ENCODE results near the gene IQCN. TPM values are rescaled to one million over a fixed set of nuclear protein-coding genes. Genes with fewer than 3 reads are reported as not detected.
A peak's percentile ranks its signal among the peaks of the same experiment; 100 is the strongest.

The IQCN gene
- total RNA-seq, 2 experiments from 2014 or later, result 0.19 TPM; not detected in 1

DNA sequence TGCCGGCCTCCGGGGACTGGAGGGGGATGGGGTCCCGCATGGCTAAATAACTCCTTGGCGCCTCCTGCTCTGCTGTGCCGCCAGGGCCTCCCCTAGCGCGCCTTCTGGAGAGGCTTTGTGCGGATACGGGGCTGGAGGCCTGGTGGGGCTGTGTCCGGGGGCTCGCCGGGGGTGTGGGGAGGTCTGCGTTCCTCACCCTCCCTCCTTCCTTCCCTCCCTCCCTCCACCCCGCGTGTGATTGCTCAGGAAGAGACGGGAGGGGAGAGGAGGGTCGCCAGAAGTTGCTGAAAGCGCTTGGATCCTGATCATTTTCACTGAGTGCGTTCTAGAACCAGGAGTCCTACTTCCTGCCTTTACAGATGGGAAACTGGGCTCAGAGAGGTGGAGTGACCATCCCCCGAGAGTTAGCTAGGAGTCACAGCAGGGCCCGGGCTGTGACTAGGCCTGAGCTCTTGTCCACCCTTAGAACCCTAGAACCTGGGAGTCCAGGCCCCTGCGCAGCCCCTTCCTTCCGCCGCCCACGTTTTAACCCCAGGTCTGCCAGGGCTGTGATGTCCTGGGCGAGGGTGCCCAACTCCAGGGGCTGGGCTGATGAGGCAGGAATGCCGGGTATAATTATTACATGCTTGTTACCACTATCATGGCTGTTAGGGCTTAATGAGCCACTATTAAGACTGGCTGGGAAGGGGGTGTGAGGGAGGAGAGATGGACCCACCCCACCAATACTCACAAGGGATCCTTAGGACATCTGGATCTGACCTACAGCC, 8.0 kb upstream of the IQCN start:
- H3K27me3 Mint-ChIP-seq (ENCODE audit: low read depth), result no peaks in the 10 kb centered on the region
- H3K27ac Mint-ChIP-seq, result peak overlapping the region; percentile 93
- peaks cover 18% of the 10 kb centered on the region for H3K36me3 Mint-ChIP-seq (ENCODE audit: low read depth)
- CTCF ChIA-PET, result interaction anchor here (0.8 to 7.0 kb wide), 7 partner anchors 9 to 169 kb away, joined by 3 to 240 read pairs (median 82); partner anchors contain the start of gene LSM4
- peaks cover 51% of the 10 kb centered on the region for H3K4me1 Mint-ChIP-seq (ENCODE audit: low read depth)
- intact Hi-C loops (cut with micrococcal nuclease), result loop anchor here (1.0 to 10.0 kb wide), 2 partner anchors 8 to 553 kb away; partner anchors contain the start of gene UPF1
- H3K4me3 Mint-ChIP-seq, result peak overlapping the region; percentile 87
- no peaks in the 10 kb centered on the region for H3K9me3 Mint-ChIP-seq
- peak; percentile 46 for DNase-seq

DNA sequence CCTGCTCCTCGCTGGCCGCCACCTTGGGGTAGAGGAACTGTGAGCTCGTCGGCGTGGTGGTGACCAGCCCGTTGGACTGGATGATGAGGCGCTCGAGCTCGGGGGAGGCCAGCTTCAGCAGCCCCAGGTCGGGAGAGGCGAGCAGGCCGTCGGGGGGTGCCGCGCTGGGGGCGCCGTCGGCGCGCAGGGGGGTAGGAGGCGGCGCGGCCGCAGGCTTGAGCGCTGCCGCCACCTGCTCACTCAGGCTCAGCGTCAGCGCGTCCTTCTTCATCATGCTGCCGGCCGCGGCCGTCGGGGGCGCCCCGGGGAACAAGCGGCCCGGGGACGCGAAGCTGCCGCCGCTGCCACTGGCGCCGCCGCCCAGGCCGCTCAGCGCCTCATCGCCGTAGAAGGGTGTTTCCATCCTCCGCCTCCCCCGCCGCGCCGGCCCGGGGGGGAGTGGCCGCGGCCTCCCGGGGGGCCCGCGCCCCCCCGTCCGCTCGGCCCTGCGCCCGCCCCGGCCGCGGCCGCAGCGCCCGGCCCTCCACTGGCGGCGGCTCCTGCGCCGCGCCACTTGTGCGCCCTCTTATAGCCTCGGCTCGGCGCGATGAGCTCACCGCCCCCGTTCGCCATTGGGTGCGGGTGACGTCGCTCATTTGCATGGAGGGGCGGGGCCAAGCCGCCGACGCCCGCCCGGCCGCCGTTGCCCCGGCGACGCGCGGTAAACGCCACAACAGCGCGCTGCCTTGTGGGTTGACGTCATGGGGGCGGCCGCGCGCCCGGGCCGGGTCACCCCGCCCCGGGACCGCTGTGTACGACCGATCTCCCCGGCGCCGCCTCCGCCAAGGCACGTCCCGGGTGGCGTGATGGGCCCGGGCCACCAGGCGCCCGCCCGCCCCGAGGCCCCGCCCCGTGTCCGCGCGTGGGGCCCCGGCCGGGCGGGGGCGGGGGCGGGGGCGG, 7.1 kb upstream of the IQCN start, which contains the start of gene JUND:
JUND (minus strand) TSS at position 541 of the 939 bp plus-strand sequence; CDS start at position 403, 138 bp downstream.
- peaks cover 18% of the 10 kb centered on the region for H3K36me3 Mint-ChIP-seq (ENCODE audit: low read depth)
- no peaks in the 10 kb centered on the region for H3K9me3 Mint-ChIP-seq
- no peaks in the 10 kb centered on the region for H3K27me3 Mint-ChIP-seq (ENCODE audit: low read depth)
- CTCF ChIA-PET, result interaction anchor here (0.8 to 7.0 kb wide), 8 partner anchors 10 to 168 kb away, joined by 3 to 240 read pairs (median 71); partner anchors contain the start of gene LSM4
- peak; percentile 96 for DNase-seq
- intact Hi-C loops (cut with micrococcal nuclease), result loop anchor here (1.0 to 10.0 kb wide), 7 partner anchors 9 to 553 kb away; partner anchors contain the start of genes ELL, KLHL26, KXD1 and UPF1
- H3K4me1 Mint-ChIP-seq (ENCODE audit: low read depth), result peaks cover 45% of the 10 kb centered on the region
- peak within 1 kb of the TSS; percentile 99 for H3K27ac Mint-ChIP-seq
- H3K4me3 Mint-ChIP-seq, result peak within 1 kb of the TSS; percentile 95

DNA sequence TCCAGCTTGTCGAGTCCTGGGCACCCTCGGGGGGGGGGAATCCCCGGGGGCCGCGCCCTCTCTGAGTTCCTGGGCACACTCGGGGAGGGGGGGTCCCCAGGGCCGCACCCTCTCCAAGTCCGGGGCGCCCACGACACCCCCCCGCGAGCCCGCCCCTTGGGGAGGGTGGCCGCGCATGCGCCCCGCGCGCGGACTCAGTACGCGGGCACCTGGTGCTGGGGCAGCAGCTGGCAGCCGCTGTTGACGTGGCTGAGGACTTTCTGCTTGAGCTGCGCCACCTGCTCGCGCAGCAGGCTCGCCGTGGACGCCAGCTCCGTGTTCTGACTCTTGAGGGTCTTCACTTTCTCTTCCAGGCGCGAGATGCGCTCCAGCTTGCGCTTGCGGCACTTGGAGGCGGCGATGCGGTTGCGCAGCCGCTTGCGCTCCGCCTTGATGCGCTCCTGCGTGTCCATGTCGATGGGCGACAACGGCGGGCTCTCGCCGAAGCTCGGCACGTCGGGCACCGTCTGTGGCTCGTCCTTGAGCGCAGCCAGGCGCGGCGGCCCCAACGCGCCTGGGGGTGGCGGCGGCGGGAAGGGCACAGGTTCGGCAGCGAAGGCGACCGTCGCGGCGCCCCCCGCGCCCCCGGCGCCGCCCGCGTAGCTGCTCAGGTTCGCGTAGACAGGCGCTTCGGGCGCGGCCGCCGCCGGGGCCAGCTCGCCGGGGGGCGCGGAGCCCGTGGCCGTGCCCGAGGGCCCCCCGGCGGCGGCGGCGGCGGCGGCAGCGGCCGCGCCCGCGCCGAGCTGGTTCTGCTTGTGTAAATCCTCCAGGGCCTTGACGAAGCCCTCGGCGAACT, 6.2 kb upstream of the IQCN start:
- DNase-seq, result peak; percentile 81
- Mint-ChIP-seq H3K27ac (peak overlapping the region; percentile 99), H3K36me3 (ENCODE audit: low read depth) (peaks cover 18% of the 10 kb centered on the region), H3K4me3 (peak overlapping the region; percentile 95), H3K9me3 (no peaks in the 10 kb centered on the region), H3K4me1 (ENCODE audit: low read depth) (peaks cover 45% of the 10 kb centered on the region), H3K27me3 (ENCODE audit: low read depth) (no peaks in the 10 kb centered on the region)
- intact Hi-C loops (cut with micrococcal nuclease), result loop anchor here (1.0 to 10.0 kb wide), 6 partner anchors 14 to 554 kb away; partner anchors contain the start of genes ELL, KLHL26, KXD1 and UPF1
- CTCF ChIA-PET, result interaction anchor here (0.6 to 7.0 kb wide), 23 partner anchors 9 to 326 kb away, joined by 3 to 240 read pairs (median 9); partner anchors contain the start of genes LSM4 and RAB3A

DNA sequence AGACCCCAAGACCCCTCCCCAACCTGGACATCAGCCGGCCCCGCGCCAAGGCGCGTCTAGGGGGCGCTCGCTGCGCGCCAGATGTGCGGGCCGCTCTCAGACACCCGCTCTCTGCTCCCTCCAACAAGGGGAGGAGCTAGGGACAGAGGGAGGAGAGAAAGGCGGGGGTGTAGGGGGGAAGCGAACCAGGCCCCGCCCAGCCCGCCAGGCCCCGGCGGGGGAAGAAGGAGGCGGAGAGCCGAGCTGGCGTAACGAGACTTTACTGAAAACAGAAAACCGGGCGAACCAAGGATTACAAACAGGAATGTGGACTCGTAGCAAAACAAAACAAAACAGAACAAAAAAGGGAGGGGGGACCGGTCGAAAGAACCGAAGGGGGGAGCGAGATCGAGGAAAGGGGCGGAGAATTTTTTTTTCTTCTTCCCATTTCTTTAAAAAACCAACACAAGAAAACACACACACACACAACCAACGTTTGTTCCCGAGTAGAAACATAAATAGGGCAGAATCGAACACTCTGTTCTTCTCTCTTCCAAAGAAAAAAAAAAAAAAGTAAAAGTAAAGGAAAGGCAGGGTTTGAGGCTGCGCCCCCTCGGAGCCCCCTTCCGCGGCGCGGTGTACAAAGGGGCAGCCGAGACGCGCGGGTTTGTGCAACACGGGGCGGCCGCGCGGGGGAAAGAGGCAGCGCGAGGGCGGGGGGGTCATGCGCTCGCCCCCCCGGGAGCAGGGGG, 5.4 kb upstream of the IQCN start:
- Mint-ChIP-seq H3K27ac (peak overlapping the region; percentile 99), H3K4me1 (ENCODE audit: low read depth) (peaks cover 44% of the 10 kb centered on the region), H3K27me3 (ENCODE audit: low read depth) (no peaks in the 10 kb centered on the region), H3K9me3 (no peaks in the 10 kb centered on the region), H3K36me3 (ENCODE audit: low read depth) (peaks cover 18% of the 10 kb centered on the region), H3K4me3 (peak overlapping the region; percentile 95)
- peak; percentile 96 for DNase-seq
- CTCF ChIA-PET, result interaction anchor here (0.6 to 7.0 kb wide), 38 partner anchors 10 to 326 kb away, joined by 3 to 240 read pairs (median 6); partner anchors contain the start of genes LSM4, MPV17L2, RAB3A and SSBP4
- intact Hi-C loops (cut with micrococcal nuclease), result loop anchor here (1.0 to 10.0 kb wide), 10 partner anchors 15 to 555 kb away; partner anchors contain the start of genes KLHL26, LSM4, RAB3A and SSBP4

DNA sequence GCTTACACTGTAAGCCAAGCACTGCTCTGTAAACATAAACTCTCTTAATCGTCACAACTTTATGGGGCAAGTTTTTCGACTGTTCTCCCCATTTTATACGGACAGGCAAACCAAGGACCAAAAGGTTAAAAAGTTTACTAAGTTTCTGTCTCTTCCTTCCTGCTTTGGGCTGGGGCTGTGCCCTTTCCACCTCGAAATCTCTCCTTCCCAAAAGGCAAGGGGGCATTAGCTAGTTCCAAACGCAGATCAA, 4.9 kb upstream of the IQCN start:
- intact Hi-C loops (cut with micrococcal nuclease), result loop anchor here (1.0 to 2.0 kb wide), 7 partner anchors 44 to 140 kb away; partner anchors contain the start of genes LSM4, RAB3A and SSBP4
- peaks cover 46% of the 10 kb centered on the region for H3K4me1 Mint-ChIP-seq (ENCODE audit: low read depth)
- peak overlapping the region; percentile 99 for H3K27ac Mint-ChIP-seq
- peak overlapping the region; percentile 95 for H3K4me3 Mint-ChIP-seq
- H3K9me3 Mint-ChIP-seq, result no peaks in the 10 kb centered on the region
- DNase-seq, result no peak
- H3K36me3 Mint-ChIP-seq (ENCODE audit: low read depth), result peaks cover 18% of the 10 kb centered on the region
- no peaks in the 10 kb centered on the region for H3K27me3 Mint-ChIP-seq (ENCODE audit: low read depth)
- CTCF ChIA-PET, result interaction anchor here (0.7 to 7.0 kb wide), 34 partner anchors 10 to 273 kb away, joined by 3 to 240 read pairs (median 7); partner anchors contain the start of genes LSM4, MPV17L2, RAB3A and SSBP4

DNA sequence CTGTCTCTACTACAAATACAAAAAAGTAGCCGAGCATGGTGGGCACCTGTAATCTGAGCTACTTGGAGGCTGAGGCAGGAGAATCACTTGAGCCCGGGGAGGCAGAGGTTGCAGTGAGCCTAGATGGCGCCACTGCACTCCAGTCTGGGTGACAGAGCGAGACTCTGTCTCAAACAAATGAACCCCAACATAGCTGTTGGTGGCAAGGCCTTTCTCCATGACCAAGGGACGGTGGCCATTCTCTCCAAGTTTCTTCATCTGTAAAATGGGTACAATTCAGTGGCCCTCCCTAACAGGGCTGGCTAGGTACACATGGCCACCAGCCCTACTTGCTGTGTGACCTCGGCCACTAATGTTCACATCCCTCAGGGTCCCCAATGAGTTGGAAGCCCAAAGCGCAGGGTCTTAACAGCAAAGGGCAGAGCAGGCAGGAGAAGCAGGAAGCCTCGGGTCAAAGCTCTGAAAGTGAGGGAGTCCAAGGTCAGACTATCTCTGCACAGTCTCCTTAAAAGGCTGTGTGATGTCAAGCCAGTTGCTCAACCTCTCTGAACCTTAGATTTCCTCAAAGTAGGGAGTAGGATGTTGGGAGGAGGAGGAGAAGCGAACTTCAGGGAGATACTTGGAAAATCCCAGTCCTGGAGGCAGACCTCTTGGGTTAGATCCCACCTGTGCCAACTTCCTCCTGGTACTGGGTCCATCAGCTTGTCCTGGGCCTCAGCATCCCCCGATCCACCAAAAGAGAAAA, 4.4 kb upstream of the IQCN start:
- Mint-ChIP-seq H3K27me3 (ENCODE audit: low read depth) (no peaks in the 10 kb centered on the region), H3K4me3 (peak overlapping the region; percentile 95), H3K4me1 (ENCODE audit: low read depth) (peaks cover 46% of the 10 kb centered on the region), H3K9me3 (no peaks in the 10 kb centered on the region), H3K36me3 (ENCODE audit: low read depth) (peaks cover 18% of the 10 kb centered on the region), H3K27ac (peak overlapping the region; percentile 99)
- intact Hi-C loops (cut with micrococcal nuclease), result loop anchor here (1.0 to 2.0 kb wide), 7 partner anchors 45 to 140 kb away; partner anchors contain the start of genes LSM4, RAB3A and SSBP4
- DNase-seq, result peak; percentile 75
- CTCF ChIA-PET, result interaction anchor here (0.6 to 7.0 kb wide), 36 partner anchors 13 to 272 kb away, joined by 3 to 240 read pairs (median 6); partner anchors contain the start of genes LSM4, MPV17L2, RAB3A and SSBP4

DNA sequence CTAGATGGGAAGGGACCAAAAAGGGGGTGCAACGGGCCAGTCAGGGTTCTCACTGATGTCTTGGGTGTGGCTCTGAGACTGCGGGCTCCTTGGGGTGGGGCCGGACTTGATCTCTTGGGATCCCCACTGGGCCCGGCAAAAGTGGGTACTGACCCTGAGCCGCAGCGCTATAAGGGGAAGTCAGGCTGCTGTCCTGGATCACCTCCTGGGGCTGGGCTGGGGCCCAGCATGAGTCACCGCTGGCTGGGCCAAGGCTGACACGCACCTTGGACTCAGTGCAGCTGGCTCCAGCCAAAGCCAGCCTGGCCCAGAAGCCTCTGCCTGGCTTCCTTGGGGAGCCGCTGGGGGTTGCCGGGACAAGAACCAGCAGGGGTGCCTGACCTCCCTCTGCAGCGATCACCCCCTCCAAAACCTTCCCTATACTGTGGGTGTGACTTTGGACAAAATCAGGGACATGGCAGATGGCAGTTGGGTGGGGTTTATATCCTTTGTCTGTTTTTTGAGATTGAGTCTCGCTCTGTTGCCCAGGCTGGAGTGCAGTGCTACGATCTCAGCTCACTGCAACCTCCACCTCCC, 617 bp upstream of the IQCN start:
- DNase-seq, result no peak
- no peak overlapping the region for H3K27ac Mint-ChIP-seq
- H3K4me3 Mint-ChIP-seq, result no peak overlapping the region
- no peaks in the 10 kb centered on the region for H3K27me3 Mint-ChIP-seq (ENCODE audit: low read depth)
- H3K4me1 Mint-ChIP-seq (ENCODE audit: low read depth), result peaks cover 36% of the 10 kb centered on the region
- CTCF ChIA-PET, result interaction anchor here (0.5 to 6.9 kb wide), 6 partner anchors 23 to 135 kb away, joined by 3 to 145 read pairs (median 4); no protein-coding TSS in a partner anchor
- intact Hi-C loops (cut with micrococcal nuclease), result no loop called here
- peaks cover 14% of the 10 kb centered on the region for H3K36me3 Mint-ChIP-seq (ENCODE audit: low read depth)
- H3K9me3 Mint-ChIP-seq, result no peaks in the 10 kb centered on the region

DNA sequence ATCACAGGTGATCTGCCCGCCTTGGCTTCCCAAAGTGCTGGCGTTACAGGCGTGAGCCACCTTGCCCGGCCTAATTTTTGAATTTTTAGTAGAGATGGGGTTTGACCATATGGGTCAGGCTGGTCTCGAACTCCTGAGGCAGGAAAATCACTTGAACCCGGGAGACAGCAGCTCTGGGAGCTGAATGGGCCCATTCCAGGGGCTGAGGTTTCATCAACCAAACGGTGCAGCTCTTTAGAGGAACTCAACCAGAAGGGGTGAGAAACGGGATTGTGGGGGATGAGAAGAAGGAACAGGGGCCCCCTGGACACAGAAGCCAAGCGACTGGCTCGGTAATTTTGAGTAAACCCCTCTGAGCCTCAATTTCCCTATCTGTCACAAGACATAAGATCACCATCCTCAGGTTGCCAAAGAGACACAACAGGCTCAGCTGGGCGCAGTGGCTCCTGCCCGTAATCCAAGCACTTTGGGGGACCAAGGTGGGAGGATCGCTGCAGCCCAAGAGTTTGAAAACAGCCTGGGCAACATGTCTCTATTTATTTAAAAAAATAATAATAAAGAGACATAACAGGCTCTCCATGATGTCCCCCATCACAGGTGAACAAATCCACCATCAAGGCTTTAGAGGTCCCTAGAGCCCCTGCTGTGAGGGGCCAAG, 562 bp downstream of the IQCN start:
- no peaks in the 10 kb centered on the region for H3K9me3 Mint-ChIP-seq
- peaks cover 5% of the 10 kb centered on the region for H3K36me3 Mint-ChIP-seq (ENCODE audit: low read depth)
- H3K4me3 Mint-ChIP-seq, result no peak overlapping the region
- DNase-seq, result no peak
- intact Hi-C loops (cut with micrococcal nuclease), result no loop called here
- peaks cover 29% of the 10 kb centered on the region for H3K4me1 Mint-ChIP-seq (ENCODE audit: low read depth)
- CTCF ChIA-PET, result interaction anchor here (0.7 to 2.9 kb wide), 8 partner anchors 21 to 139 kb away, joined by 3 to 17 read pairs (median 4); partner anchors contain the start of gene GDF15
- no peak overlapping the region for H3K27ac Mint-ChIP-seq
- no peaks in the 10 kb centered on the region for H3K27me3 Mint-ChIP-seq (ENCODE audit: low read depth)

DNA sequence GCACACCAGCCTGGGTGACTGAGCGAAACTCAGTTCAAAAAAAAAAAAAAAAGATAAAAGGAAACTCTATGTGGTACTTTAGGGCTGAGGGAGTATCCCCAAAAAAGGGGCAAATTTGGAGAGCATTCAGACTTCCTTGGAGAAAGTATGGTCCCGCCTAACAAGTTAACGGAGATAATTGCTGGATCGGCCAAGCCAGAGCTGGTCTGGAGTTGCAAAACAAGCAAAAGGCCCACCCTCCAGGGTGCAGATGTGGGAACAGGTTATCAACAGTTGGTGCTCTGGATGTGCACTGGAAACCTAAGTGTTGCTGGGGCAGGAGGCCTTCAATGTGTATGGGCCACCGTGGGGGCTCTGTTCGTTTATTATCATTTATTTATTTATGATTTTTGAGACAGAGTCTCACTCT, 2.8 kb downstream of the IQCN start:
- Mint-ChIP-seq H3K27ac (no peak overlapping the region), H3K4me3 (no peak overlapping the region), H3K27me3 (ENCODE audit: low read depth) (no peaks in the 10 kb centered on the region), H3K9me3 (no peaks in the 10 kb centered on the region), H3K36me3 (ENCODE audit: low read depth) (no peaks in the 10 kb centered on the region), H3K4me1 (ENCODE audit: low read depth) (peaks cover 17% of the 10 kb centered on the region)
- no peak for DNase-seq
- intact Hi-C loops (cut with micrococcal nuclease), result no loop called here
- CTCF ChIA-PET, result interaction anchor here (0.6 to 2.9 kb wide), 7 partner anchors 10 to 68 kb away, joined by 3 to 17 read pairs (median 3); partner anchors contain the start of gene JUND
